OCI-LY7 (cell line): Measurements from ENCODE around the gene OR2V1.

Experiments used
- EZH2phosphoT487 ChIP-seq: fragments of 200-600 bp; sonication (generic); IDR thresholded peaks from 2 replicates; pipeline ENCODE4 v1.6.1; 2018; ENCODE audit warnings: low read depth, borderline replicate concordance, mild to moderate bottlenecking, mixed run types, antibody characterized with exemption, low read length, moderate library complexity, mixed read lengths
- TF ChIP-seq, protein P1 (sequence below): fragments of 200-600 bp; sonication (generic); conservative IDR thresholded peaks from 2 replicates; pipeline ENCODE4 v1.5.1; 2014; ENCODE audit warnings: mild to moderate bottlenecking, antibody characterized with exemption, low read length, moderate library complexity, mixed read lengths

DNA sequence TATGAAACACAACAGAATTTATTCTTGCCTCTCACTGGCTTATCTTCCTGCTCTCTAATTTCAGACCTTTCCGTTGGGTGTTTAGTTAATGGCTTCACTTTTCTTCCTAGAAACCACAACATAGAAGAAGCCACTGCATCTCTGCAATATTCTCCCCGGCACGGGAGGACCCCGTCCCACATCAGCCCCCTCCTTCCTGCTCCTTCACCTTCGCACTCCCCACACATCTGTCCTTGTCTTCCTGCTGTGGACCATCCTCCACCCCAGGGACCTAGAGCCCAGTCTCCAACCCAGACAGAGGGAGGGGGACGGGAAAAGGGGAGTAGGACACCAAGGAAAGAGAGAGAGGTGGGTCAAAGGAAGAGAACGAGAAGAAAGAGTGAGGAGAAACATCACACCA, 1.4 kb downstream of the OR2V1 start:
- TF ChIP-seq, protein P1, sequence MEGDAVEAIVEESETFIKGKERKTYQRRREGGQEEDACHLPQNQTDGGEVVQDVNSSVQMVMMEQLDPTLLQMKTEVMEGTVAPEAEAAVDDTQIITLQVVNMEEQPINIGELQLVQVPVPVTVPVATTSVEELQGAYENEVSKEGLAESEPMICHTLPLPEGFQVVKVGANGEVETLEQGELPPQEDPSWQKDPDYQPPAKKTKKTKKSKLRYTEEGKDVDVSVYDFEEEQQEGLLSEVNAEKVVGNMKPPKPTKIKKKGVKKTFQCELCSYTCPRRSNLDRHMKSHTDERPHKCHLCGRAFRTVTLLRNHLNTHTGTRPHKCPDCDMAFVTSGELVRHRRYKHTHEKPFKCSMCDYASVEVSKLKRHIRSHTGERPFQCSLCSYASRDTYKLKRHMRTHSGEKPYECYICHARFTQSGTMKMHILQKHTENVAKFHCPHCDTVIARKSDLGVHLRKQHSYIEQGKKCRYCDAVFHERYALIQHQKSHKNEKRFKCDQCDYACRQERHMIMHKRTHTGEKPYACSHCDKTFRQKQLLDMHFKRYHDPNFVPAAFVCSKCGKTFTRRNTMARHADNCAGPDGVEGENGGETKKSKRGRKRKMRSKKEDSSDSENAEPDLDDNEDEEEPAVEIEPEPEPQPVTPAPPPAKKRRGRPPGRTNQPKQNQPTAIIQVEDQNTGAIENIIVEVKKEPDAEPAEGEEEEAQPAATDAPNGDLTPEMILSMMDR = no peak
- TF ChIP-seq EZH2phosphoT487 = no peak
